NCI-H1048 (cell line): Measurements from ENCODE around the gene MYL9.

Experiments
- DNase-seq: peaks from one replicate; lab custom pipeline; 2025; lab: John Stamatoyannopoulos, UW

The MYL9 gene

GRCh38 chr20:36526521-36527011 lies 14.8 kb upstream of the MYL9 start:
- no peak for DNase-seq

DNA sequence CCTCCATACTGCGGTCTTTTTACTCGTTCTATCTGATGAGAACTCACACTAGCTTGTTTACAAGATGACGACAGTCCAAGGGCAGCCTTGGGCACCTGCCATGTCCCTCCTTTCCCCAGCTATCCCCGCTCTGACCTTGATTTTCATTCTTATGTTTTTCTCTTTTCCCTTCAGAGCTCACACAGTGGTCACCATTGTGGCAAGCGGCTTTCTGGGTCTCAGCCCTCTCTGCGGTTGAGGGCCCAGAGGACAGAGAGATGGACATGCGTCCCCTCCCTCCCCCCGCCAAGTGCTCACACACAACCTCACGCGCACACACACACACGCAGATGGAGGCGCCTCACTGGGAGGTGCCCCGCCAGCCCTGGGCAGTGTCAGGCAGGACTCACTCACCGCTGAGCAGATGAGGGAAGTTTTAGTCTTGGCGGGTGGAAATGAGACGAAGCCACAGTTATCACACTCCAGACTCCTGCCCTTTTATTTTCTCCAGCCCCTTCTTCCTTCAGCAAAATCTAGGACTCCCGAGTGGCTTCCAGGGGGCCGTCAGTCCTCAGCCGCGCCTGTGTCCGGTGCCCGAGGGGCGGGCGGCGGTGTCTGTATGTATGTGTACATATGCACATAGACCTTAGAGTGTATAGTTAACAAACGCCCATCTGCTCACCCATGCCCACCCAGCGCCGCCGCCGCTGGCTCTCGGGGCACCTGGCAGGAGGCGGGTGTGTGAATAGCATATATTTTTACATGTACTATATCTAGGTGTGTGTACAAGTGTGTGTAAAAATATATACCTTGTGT lies 13.8 kb upstream of the MYL9 start:
- DNase-seq, result no peak

GRCh38 chr20:36528176-36528874 lies 13.0 kb upstream of the MYL9 start:
- DNase-seq, result no peak

GRCh38 chr20:36528875-36529417 lies 12.4 kb upstream of the MYL9 start:
- no peak for DNase-seq

GRCh38 chr20:36532388-36532787 lies 8.9 kb upstream of the MYL9 start:
- no peak for DNase-seq

GRCh38 chr20:36532822-36533221 lies 8.5 kb upstream of the MYL9 start:
- no peak for DNase-seq

DNA sequence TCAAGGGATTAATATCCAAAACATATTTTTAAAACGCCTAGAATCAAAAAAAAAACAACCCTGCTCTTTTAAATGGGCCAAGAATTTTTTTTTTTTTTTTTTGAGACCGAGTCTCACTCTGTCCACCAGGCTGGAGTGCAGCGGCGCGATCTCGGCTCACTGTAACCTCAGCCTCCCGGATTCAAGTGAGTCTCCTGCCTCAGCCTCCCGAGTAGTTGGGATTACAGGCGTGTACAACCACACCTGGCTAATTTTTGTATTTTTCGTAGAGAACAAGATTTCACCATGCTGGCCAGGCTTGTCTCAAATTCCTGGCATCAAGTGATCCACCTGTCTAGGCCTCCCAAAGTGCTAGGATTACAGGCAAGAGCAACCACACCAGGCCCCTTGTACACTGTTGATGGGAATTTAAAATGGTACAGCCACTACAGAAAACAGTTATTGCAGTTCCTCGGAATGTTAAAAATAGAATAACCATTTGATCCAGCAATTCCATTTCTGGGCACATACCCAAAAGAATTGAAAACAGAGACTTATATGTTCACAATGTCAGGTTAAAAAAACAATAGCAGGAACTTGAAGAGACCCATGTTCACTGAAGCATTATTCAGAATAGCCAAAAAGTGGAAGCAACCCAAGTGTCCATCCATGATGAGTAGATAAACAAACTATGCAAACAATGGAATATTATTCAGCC lies 3.1 kb upstream of the MYL9 start:
- DNase-seq, result no peak

DNA sequence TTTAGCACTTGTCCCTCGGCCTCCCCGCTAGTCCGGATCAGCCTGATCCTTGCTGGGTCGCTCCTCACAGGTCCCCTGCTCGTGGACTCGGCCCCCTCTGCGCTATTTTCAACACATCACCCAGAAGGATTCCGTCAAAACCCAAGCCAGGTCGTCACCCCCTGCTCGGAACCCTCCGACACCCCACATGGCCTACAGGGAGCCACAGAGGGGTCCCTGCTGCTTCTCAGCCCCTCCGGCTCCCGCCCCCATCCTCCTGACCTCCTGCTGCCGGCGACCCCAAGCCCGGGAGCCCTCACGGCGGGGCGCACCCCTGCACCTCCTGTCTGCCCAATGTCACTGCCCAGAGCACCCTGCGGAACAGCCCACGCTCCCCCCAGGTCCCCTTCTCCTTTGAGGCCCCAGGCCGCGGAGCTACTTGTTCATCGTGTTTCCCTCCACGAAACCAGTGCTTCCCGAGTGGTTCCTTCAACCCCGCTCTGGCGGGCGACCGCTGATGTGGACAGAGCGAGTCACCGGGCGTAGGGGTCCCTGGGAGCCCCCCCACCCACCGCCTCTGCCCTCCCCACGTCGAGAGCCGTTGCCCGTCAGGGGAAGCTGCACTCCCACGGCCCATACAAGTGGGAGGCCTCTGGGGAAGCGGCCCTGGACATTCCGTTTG lies 638 bp upstream of the MYL9 start:
- DNase-seq, result no peak

GRCh38 chr20:36541768-36542488 lies 609 bp downstream of the MYL9 start:
- DNase-seq, result no peak

DNA sequence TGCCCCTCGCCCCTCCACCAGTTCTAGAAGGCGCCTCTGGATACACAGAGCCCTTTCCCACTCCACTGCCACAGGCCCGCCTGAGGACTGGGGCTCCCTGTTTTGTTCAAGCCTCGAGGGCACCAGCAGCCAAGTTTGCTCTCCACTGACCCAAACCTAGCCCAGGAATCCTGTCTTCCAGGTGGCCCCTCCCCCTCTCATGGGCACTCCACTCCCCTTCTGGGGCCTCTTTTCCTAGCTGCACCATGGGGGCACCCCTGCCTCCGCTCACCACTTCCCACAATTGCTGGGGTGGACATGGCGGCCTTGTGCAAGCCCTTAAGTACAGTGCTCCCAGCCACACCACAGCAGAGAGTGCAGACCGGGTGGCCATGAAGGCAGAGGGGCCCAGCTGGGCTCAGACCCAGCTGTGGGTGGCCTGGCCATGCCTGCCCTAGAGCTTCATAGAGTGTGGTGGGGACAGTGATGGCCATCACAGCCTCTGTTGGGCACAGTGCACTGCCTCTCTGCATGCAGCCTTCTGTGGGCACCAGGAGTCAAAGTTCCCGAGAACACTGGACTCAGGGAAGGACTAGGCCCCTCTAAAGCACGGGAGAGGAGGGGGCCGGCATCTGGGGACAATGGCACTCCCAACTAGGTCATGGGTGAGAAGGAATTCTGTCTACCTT lies 1.3 kb downstream of the MYL9 start:
- DNase-seq, result no peak

GRCh38 chr20:36543184-36544133 lies 2.1 kb downstream of the MYL9 start:
- no peak for DNase-seq

DNA sequence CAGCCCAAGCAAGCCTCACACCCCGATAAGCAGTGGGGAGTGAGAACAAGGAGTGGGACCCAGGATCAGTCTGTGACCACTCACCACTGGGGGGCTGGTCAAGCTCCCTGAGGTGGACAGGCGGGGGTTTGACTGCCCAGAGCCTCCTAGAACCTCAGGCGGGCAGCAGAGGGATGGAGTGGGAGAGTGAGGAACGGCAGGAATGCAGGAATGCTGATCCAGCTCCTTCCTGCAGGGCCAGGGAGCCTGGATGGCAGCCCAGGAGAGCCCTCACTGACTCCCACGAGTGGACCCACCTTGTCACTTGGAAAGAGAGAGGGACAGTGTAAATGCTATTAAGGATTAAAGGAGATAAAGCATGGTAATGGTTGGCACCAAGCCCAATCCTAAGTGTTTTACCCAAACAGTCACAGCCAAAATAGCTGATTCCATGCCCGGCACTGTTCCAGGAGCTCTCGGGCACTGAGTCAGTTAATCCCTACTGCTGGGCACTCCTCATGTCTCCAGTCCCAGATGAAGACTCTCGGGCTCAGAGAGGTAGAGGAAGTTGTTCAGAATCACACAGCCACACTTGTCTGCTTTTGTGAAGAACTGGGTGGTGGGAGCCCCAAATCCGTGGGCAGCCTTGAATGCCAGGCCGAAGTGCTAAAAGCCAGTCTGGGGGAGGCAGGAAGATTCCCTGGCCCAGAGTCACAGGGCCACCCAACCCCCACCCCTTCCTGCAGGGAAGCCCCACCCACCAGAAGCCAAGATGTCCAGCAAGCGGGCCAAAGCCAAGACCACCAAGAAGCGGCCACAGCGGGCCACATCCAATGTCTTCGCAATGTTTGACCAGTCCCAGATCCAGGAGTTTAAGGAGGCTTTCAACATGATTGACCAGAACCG lies 3.1 kb downstream of the MYL9 start:
- no peak for DNase-seq

GRCh38 chr20:36546111-36546736 lies 4.9 kb downstream of the MYL9 start:
- DNase-seq, result no peak

GRCh38 chr20:36547186-36548005 lies 6.1 kb downstream of the MYL9 start:
- DNase-seq, result no peak

GRCh38 chr20:36548006-36548315 lies 6.6 kb downstream of the MYL9 start:
- no peak for DNase-seq

GRCh38 chr20:36548704-36549627 lies 7.6 kb downstream of the MYL9 start:
- DNase-seq, result no peak
